Measurements from ENCODE around the gene PELI3. TPM values are rescaled to one million over a fixed set of nuclear protein-coding genes. Genes with fewer than 3 reads are reported as not detected.

PELI3 gene
- total and polyA plus RNA-seq, 8 donors, result 0.58 to 11.2 (median 7.8) TPM

GRCh38 chr11:66491315-66491935, 24.7 kb downstream of the PELI3 start:
- Histone ChIP-seq H3K9me3 (no peaks in the 10 kb centered on the region), H3K4me1 (no peaks in the 10 kb centered on the region), H3K27me3 (no peaks in the 10 kb centered on the region), H3K27ac (no peak overlapping the region), H3K4me3 (no peak overlapping the region), H3K36me3 (peaks cover 35 to 98% (median 96%) of the 10 kb centered on the region in 4 donors)
- DNase-seq, result no peak
- TF ChIP-seq POLR2AphosphoS5 (IDR thresholded peaks at IDR 0.05) (no peak), CTCF (IDR thresholded peaks at IDR 0.05) (peak in 1 of 7 experiments; percentile 9), EP300 (IDR thresholded peaks at IDR 0.05) (no peak)
- 61 to 77% (median 74%) methylated on average over 15 to 20 of the region's 20 CpGs for WGBS, 5 donors
- intact Hi-C loops (cut with DNase I; ENCODE audit: low total_unique reads), result no loop called here

- intact Hi-C loops (cut with DNase I; ENCODE audit: low total_unique reads), result no loop called here
- Histone ChIP-seq H3K9me3 (no peaks in the 10 kb centered on the region), H3K4me1 (no peaks in the 10 kb centered on the region), H3K36me3 (peaks cover 33 to 98% (median 96%) of the 10 kb centered on the region in 4 donors), H3K4me3 (no peak overlapping the region), H3K27me3 (no peaks in the 10 kb centered on the region), H3K27ac (no peak overlapping the region)
- TF ChIP-seq EP300 (IDR thresholded peaks at IDR 0.05) (no peak), CTCF (IDR thresholded peaks at IDR 0.05) (no peak), POLR2A (IDR thresholded peaks at IDR 0.05) (no peak), POLR2AphosphoS5 (IDR thresholded peaks at IDR 0.05) (no peak)
- 88 to 94% (median 89%) methylated on average over 7 to 10 of the region's 10 CpGs for WGBS, 5 donors
- DNase-seq, result no peak
Measured at GRCh38 chr11:66492161-66492865, 25.6 kb downstream of the PELI3 start.

- Histone ChIP-seq H3K4me3 (no peak overlapping the region), H3K27ac (no peak overlapping the region), H3K9me3 (no peaks in the 10 kb centered on the region), H3K4me1 (no peaks in the 10 kb centered on the region), H3K36me3 (peaks cover 32 to 98% (median 96%) of the 10 kb centered on the region in 4 donors), H3K27me3 (no peaks in the 10 kb centered on the region)
- intact Hi-C loops (cut with DNase I; ENCODE audit: low total_unique reads), result no loop called here
- TF ChIP-seq CTCF (IDR thresholded peaks at IDR 0.05) (no peak), POLR2AphosphoS5 (IDR thresholded peaks at IDR 0.05) (no peak), POLR2A (IDR thresholded peaks at IDR 0.05) (no peak), EP300 (IDR thresholded peaks at IDR 0.05) (no peak)
- 94 to 99% (median 95%) methylated on average over 9 to 10 of the region's 10 CpGs for WGBS, 5 donors
- no peak for DNase-seq
Measured at GRCh38 chr11:66493130-66493529, 26.4 kb downstream of the PELI3 start.

GRCh38 chr11:66494458-66494857, 27.8 kb downstream of the PELI3 start:
- peaks cover 30 to 98% (median 96%) of the 10 kb centered on the region in 4 donors for H3K36me3 ChIP-seq
- WGBS, 5 donors, result 85 to 95% (median 94%) methylated on average over 5 to 7 of the region's 7 CpGs
- H3K27ac ChIP-seq, result no peak overlapping the region
- no peak for TF ChIP-seq EP300 (IDR thresholded peaks at IDR 0.05)
- no peak for TF ChIP-seq CTCF (IDR thresholded peaks at IDR 0.05)
- TF ChIP-seq POLR2AphosphoS5 (IDR thresholded peaks at IDR 0.05), result no peak
- TF ChIP-seq POLR2A (IDR thresholded peaks at IDR 0.05), result no peak
- no peaks in the 10 kb centered on the region for H3K27me3 ChIP-seq
- no peaks in the 10 kb centered on the region for H3K4me1 ChIP-seq
- intact Hi-C loops (cut with DNase I; ENCODE audit: low total_unique reads), result no loop called here
- H3K9me3 ChIP-seq, result no peaks in the 10 kb centered on the region
- H3K4me3 ChIP-seq, result no peak overlapping the region
- no peak for DNase-seq

All from stomach (tissue), 9 donors.